HG03108 (cell line): ENCODE data around the gene ADARB2.

ENCODE experiments used
- ATAC-seq: cut with Tn5 transposase; IDR thresholded peaks from one replicate; pipeline ENCODE4 v1.9.1; 2021; ENCODE audit warnings: moderate library complexity; ENCODE audit not compliant: unreplicated experiment

Gene ADARB2

GRCh38 chr10:1664333-1664964 is 72.9 kb downstream of the ADARB2 start:
- no peak for ATAC-seq

GRCh38 chr10:1663226-1663625 is 74.1 kb downstream of the ADARB2 start:
- no peak for ATAC-seq

GRCh38 chr10:1662438-1663025 is 74.8 kb downstream of the ADARB2 start:
- no peak for ATAC-seq

DNA sequence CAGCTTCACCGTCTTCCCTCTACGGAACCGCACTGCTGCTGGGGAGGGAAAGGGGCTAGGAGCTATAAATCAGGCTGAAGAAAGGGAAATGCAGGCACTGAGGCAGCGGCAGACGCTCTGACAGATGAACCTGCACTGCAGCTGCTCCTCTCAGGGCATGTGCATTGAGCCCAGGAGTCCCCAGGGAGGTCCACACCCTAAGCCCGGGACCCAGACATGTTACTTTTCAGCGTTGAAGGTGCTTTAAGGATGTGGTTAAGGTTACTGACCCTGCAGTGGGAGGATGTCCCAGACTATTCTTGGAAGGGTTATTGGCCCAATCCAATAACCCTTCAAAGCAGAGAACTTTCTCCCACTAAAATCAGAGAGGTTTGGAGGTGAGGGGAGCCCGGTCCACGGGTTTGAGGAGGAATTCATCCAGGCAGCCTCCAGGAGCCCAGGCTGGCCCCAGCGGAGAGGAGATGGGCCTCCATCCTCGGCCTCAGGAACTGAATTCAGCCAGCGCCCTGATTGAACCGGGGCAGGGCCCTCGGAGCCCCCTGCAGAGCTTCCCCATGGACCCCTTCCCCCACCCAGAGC is 75.4 kb downstream of the ADARB2 start:
- peak; percentile 69 for ATAC-seq

- ATAC-seq, result no peak
Observed at GRCh38 chr10:1661416-1661815, 75.9 kb downstream of the ADARB2 start.

DNA sequence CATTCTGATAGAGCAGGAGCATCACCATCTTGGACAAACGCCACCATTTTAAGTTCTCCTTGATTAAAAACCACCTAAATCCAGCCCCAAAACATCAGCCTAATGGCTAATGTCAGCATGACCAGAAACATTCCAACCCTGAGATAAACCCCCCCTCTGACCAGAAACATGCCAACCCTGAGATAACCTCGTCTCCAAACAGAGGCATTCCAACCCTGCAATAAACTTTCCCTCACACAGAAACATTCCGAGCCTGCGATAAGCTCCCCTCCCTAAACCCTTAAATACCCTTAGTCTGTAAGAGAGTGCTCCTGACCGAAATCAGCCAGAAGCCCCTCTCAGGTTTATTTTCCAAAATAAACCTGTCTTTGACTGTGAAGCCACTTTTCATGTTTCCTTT is 76.5 kb downstream of the ADARB2 start:
- ATAC-seq, result no peak

DNA sequence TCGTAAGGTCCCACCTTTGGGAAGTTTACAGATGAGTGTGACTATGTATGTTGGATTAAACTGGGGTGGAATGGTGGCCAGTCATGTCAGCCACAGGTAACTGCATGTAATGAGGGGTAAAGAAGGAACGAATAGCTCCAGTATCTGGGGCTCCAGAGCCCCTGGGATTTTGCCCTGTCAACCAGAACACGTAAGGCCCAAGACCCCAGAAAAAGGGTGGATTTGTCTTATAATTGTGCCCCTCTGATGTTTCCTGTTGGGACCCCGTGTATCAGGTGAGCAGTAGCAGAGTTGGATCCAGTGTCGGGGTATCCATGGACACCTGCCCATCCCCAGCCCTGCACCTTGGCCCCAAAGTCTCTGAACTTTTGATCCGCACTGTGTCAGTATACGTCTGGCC is 76.9 kb downstream of the ADARB2 start:
- ATAC-seq, result no peak

DNA sequence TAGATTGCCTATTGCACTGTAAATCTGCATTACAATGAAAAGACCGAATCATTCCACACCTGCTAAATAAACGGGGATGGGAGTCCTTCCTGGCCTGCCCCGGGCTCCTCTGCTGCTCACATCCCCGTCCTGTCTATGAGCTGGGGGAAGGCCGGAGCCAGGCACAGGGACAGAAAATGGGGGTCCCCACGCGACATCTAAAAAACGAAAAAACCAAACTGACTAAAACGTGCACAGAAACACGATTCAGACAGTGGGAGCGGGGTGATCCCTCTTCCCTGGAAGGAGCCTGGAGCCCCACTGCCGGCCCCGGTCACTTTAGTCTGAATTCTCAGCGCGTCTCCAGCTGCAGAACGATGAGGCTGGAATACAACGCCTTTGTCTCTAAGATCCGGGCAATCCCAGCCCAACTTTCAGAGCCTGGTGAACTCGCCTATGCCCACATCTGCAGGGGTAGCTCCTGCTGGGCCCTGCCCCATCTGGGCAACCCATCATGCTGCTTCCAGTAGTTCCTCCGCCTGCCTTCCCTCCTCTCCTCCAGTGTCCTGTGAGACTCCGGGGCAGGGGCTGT is 78.0 kb downstream of the ADARB2 start:
- ATAC-seq, result no peak

- ATAC-seq, result no peak
Observed at GRCh38 chr10:1658658-1659057, 78.7 kb downstream of the ADARB2 start.

- no peak for ATAC-seq
Observed at GRCh38 chr10:1657479-1657878, 79.8 kb downstream of the ADARB2 start.

GRCh38 chr10:1655367-1655766 is 82.0 kb downstream of the ADARB2 start:
- no peak for ATAC-seq

- no peak for ATAC-seq
Observed at GRCh38 chr10:1654811-1655356, 82.4 kb downstream of the ADARB2 start.

- no peak for ATAC-seq
Observed at GRCh38 chr10:1654247-1654646, 83.1 kb downstream of the ADARB2 start.

DNA sequence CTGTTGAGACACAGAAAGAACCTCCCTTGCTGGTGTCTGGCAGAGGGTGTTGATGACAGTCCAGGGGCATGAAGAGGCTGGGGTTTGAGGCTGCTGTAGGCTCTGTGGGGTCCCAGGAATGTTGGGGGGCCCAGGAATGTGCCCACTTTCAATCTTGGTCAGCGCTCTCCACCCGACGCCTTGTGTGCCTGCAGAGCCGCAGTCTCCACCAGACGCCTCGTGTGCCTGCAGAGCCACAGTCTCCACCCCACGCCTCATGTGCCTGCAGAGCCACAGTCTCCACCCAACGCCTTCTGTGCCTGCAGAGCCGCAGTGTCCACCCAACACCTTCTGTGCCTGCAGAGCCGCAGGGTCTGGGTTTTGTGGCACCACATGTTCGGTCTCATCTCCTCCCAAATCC is 84.0 kb downstream of the ADARB2 start:
- ATAC-seq, result no peak

GRCh38 chr10:1652151-1652550 is 85.2 kb downstream of the ADARB2 start:
- ATAC-seq, result no peak

DNA sequence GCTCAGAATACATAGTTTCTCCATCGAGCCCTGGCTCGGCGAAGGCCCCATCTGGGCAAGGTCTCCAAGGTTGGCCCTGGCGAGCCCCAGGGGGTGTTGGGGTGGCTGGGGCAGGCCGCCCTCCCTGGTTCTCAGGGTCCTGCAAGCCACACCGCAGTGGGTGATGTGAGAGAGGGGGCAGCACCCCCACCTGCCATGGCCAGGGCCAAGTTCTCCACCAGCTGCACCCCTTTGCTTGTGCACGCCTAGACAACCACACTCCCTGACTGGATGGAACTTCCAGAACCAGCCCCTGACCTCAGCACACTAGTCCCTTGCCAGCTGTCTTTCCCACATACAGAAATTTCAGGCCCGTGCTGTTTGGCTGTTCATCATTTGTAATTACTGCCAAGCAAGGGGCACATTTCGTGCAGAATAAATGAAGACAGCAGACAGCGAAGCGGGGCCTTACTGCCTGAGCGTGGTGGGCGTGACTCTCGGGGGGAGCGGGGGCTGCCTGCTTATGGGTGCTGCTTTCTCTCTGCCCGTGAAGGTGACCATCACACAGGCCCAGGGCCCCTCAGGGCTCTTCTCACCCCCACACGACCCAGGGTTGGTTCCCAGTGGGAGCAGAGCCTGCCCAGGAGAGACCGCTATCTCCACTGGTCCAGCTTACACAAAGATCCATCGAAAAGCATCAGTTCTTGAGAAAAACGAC is 85.9 kb downstream of the ADARB2 start:
- no peak for ATAC-seq

GRCh38 chr10:1650542-1651269 is 86.6 kb downstream of the ADARB2 start:
- no peak for ATAC-seq

DNA sequence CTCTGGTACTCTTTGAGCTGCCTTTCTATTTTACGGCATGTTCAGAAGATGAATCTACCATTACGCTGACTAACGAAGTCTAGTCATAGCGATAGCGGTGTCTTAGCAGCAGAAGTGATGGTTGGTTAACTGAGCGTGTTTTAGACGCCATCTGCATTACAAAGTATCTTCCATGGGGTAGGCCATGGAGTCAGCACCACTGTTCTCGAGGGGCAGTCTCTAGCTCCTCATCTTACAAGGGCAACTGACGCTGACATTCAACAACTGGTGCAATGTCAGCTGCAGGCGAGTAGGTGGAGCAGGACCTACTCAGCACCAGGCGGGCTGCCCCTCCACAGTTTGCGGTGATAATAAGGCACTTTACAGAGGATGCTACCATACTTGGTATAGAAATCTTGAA is 88.7 kb downstream of the ADARB2 start:
- ATAC-seq, result no peak

- no peak for ATAC-seq
Observed at GRCh38 chr10:1646332-1646731, 91.0 kb downstream of the ADARB2 start.

GRCh38 chr10:1645896-1646295 is 91.4 kb downstream of the ADARB2 start:
- no peak for ATAC-seq

DNA sequence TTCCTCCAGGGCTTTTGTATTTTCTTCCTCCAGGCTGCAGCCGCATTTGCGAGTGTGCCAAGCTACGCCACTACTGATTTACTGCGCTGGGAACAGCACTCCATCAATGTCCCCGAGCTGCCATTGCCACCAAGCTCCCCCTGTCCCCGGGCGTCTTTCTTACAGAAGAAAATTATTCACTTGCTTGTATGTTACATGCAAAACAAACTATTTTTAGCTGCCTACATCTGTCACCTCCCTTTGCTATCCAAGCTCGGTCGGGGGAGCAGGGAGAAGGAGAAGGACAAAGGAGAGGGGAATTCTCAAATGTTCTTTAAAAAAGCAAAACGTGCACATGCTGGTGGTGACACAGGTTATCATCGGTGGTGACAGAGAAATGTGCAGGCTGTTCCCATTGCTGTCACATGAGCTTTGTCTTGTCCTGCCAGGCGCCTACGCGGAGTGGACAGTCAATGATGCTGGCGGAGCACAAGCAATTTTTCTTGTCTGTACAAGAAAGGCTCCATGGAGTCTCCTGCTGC is 93.1 kb downstream of the ADARB2 start:
- ATAC-seq, result no peak
